IPS-NIHi7 (cell line): Measurements from ENCODE around the gene MPDZ.
A peak's percentile ranks its signal among the peaks of the same experiment; 100 is the strongest.
"Not testable (repeated sequence)": the region's sequence is repeated elsewhere in the genome, so short reads cannot be mapped to it uniquely, and the experiment has no call there.

Experiments used
- DNase-seq: peaks from one replicate; pipeline ENCODE4 v3.0.0; 2012; ENCODE audit warnings: mixed read lengths; ENCODE audit errors: extremely low spot score

The MPDZ gene

DNA sequence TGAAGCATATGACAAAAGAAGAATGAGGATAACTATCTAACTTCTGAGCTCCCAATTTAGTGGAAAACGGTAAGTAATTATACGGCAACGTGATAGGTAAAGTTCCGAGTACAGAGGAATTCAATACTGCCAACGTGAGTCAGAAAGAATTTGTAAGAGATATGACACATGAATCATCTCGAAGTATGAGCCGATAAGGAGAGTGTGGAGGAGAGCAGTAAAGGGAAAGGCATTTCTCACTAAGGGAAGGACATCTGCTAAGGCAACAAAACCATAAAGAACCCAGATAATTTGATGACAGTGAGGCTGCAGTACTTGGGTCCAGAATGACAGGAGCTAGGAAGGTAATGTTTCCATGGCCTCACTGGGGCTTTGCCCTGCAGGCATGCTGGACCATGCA lies 11.0 kb downstream of the MPDZ start:
- no peak for DNase-seq

DNA sequence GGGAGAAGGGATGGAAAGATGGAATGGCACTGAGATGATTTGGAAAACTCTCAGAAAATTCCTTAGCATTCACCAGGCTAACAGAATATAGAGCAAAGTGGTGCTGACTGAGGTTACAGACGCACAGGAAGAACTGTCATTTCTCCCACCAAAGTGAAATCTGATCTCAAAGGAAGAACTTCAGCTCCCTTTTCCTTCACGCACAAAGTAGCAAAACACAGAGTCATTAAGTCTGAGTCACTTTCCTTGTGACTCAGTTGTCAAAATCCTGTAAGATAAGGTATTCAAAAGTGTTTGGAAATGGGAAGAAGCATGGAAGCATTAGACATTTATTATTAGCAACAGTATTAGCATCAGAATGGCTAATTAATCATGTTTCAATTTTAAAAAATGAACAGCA lies 11.7 kb downstream of the MPDZ start:
- peak; percentile 14 for DNase-seq

DNA sequence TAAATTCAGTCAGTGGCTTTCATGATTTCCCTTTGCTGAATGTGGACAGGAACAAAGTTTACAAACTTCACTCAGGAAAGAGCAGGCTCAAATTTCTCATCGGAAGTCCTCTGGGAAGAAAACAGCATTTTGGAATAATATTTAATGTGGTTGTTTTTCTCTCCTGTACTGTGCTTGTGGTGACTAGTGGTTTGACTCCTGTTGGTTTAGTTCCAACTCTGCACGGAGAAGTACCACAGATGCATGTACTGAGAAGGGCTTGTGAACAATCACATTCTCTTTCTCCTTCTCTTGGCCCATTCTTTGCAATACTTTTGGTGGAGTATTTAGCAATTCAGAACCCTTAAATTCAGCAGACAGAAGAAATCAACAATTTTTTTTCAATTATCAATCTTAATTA lies 13.3 kb downstream of the MPDZ start:
- DNase-seq: no peak

DNA sequence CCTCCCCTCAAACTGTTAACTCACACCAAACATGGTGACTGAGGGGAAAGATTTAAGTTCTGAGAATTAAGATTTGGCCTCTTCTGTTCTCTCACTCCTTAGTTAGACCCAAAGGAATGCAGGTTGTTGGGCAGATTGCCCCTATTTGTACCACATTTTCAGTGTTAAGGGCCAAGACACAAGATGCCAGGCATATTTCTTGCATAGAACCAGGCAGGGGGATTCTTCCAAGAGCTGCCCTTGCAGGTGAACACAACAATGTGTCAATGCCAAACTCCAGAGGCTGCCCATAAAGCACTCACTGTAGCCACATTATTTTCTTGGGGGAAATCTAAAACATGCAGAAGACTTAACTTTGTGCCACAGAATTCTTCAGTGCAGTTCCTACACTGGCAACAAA lies 14.7 kb downstream of the MPDZ start:
- DNase-seq: no peak

DNA sequence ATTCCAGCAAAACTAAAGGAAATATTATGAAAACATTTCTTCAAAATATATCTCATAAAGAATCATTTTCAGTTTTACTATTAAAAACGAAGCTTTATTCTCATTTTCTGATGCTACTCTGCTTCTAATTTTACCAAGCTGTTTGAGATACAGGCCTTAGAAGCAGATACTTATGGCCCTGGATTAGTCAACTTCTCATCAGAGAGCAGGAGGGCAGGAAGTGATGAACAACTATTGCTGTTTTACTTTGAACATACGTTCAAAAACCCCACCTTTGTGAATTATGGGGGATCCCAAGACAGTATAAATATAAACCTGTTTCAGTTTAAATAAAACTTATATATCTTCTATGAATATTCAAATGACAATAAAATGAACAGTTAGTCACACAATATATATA lies 16.0 kb downstream of the MPDZ start:
- DNase-seq: no peak

DNA sequence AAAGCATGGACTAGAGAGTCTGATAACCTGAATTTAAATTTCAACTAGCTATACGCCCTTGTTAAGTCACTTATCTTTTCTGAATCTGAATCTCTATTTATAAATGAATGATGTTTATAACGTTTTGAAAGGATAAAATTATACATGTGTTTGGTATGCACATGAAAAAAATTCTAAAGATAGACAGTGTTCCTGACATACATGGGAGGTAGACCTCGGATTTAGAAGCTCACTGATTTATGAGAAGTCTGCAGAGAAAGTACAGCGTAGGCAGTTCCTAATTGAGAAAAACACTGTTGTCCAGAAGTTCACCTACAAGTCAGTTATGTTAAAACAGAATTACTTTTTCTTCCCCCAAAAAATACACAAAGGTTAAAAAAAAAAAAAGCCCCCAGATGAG lies 26.6 kb downstream of the MPDZ start:
- no peak for DNase-seq

DNA sequence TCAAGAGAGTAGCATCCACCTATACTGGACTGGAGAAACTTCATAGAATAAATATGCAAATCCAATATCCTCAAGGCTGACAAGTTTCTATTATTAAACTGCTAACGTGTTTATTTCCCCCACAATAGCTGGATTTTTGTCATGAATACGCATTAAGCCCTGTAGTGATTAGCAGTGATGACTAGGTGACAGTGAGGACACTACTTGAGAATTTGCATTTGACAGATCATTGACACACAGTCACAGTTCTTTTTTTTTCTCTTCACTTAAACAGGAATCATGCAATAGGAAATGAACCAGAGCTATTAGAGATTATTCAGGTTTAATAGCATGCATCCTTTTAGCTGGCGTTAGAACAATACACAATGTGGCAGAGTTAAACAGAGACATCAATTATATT lies 35.3 kb downstream of the MPDZ start:
- DNase-seq: no peak

DNA sequence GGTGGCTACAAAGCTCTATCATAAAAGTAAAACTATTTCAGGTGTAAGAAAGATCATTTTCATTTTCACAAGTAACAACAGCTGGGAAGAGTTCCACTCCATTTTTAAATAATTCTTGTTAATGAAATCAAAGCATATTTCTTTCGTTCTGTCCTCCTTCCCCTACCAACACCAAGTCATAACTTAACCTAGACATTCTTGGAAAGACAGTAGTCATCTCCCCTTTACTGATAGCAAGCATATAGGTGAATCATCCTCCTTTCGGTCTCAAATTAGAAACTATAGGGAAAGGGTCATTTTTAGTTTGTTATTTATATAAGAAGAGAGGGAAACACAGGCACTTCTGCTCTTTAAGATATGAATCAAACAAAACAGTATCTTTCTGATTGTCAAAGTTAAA lies 38.2 kb downstream of the MPDZ start:
- no peak for DNase-seq

DNA sequence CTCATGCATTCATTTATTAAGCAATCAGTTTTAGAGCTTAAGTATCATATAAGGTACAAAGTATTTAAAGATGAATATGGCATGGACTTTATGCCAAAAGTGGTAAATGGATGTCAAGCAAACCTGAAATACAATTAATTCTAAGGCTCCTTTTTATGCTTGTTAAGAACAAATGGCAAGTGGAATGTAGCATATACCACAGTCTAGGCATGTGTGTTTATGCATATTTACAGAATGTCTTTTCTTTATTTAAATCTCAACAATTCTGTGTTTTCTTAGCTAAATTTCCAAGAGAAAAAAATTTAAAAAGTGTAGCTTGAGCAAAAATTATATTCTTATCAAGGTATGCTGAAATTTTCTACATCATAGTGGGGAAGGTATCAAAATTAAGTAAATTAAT lies 39.8 kb downstream of the MPDZ start:
- DNase-seq: no peak

DNA sequence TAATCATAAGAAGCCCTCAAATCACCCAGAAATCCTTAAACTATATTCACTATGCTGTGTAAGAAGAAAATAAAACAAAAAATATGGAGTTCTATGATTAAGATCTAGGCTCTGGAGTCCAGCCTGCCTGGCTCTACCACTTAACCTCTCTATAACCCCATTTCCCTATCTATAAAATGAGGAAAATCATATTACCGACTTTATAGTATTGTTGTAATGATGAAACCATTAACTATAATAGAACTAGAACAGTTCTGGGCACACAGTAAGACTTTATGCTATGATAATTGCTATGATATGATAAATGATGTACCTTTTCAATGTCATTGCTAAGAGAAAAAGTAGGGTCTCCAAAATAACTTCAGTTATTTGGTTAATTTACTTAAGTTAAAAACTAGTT lies 40.3 kb downstream of the MPDZ start:
- DNase-seq: no peak

DNA sequence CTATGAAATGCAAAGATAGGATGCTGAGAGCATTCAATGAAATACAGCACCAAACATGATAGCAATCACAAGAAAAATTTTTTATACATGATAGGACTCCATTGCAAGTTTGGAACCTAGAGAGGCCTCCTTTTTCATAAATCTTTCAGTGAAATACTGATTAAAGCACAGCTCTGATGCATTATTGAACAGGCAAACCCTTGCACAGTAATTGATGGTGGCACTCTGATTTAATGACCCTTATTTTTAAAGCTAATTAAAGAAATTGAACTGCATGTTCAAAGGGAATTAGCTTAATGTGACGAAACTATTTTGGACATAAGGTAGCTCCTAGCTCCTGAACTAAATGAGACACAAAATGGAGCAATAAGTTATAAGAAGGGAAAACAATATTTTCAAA lies 44.6 kb downstream of the MPDZ start:
- no peak for DNase-seq

DNA sequence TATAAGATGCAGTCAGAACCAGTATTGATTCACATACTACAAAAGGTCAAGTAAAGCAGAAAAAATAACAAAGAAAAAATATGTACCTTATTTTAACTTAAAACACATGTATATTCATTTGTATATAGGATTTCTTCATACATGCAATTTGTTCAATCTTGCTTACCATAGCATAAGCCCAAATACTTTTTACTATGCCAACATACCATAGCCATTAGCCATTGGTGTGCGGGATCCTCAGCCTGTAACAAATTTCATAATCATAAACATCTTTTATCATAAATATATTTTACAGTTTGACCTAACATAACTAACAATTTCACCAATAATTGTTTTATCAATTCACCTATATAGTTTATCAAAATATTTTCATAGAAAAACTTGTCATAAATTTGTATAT lies 51.1 kb downstream of the MPDZ start:
- DNase-seq: no peak

DNA sequence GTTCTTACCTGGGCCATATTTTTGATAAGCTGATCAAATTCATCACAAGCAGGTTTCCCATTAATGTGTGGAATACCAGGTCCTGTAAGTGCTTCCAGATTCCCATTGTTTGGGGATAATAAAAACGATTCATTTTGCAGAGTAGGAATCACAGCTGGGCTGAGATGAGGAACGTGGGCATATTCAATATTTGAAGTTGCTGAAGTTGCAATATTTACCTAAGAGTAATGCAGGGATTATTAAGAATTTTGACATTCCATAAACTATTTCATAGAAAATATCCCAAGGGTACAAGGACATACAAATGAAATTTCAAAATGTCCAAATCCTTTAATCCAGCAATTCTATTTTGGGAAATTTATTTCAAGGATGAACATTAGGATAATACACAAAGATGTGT lies 55.1 kb downstream of the MPDZ start:
- DNase-seq: no peak

DNA sequence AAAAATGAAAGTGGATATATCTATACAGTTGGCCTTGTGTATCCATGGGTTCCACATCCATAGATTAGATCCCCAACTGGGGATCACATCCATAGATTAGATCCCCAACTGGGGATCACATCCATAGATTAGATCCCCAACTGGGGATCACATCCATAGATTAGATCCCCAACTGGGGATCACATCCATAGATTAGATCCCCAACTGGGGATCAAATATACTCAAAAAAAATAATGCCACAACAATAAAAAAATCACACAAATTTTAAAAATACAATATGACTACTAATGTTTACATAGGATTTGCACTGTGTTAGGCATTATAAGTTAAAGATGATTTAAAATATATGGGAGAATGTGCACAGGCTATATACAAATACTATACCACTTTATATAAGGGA lies 56.8 kb downstream of the MPDZ start:
- not testable (repeated sequence) for DNase-seq

DNA sequence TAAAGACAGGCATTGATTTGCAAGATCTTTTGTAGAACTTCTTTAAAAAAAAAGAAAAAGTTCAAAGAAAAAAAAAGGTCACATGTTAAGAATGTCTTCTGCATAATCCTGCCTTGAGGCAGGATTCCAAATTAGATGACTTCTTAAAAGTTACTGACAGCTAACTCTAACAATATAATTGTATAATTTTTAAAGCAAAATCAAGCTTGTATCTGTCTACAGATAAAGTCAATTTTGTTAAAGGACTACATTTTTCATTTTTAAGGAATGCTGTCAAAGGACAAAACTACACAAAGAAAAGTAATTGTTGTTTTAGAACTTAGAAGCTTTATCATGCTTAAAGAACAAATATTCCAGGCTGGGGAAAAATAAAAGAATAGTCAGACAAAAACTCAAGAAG lies 57.8 kb downstream of the MPDZ start:
- DNase-seq: no peak

DNA sequence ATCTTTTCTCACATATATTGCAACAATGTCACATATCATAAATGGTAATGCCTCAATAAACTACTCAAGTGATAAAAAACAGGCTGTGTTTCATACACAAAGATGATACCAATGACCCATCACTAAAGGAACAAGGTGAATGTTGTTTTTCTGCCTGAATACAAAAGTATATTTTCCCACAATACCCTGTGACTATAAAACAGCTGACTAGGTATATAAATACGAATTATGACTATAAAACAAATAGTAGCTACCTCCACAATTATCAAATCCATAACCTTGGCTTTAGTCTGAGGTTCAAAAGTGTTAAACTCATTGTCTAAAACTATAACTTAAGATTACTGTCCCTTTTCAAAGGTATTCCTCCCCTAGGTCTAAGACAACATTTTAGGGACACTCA lies 58.7 kb downstream of the MPDZ start:
- no peak for DNase-seq

DNA sequence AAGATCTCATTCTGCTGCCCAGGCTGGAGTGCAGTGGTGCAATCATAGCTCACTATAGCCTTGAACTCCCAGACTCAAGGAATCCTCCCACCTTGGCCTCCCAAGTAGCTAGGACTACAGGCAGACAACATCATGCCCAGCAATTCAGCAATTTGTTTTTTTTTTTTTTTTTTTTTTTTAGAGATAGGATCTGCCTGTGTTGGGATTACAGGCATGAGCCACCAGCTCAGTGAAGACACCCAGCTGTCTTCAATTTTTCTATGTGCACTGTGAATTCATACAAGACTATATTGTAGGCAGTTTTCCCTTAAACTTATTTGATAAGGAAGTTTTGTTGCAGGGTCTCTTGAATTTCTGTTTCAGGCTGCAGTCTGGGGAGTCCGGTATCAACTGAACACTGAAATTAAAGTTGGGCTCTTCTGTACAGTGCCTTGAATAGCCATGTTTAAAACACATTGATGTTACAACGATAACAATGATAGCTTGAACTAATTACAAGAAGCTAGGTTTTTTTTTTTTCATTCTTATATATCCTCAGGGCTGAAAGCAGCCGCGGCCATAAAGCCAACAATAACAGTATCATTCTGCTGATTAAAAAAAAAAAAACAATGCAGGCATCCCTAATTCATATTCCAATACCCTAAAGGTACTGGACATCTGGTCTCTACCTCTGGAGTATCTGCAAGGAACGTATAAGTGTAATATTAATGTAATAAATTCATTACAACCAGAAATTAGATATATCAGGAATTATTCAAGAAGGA lies 63.5 kb downstream of the MPDZ start:
- DNase-seq: no peak

DNA sequence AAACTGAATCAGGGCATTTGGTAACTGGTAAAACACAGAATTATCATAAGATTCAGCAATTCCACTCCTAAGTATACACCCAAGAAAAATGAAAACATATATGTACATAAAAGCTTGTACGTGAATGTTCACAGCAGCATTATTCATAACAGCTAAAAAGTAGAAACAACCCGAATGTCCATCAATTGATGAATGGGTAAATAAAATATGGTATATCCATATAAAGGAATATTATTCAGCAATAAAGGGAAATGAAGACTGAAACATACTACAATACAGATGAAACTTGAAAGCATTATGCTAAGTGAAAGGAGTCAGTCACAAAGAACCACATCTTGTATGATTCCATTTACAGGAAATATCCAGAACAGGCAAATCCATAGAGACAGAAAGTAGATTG lies 65.5 kb downstream of the MPDZ start:
- DNase-seq: no peak

DNA sequence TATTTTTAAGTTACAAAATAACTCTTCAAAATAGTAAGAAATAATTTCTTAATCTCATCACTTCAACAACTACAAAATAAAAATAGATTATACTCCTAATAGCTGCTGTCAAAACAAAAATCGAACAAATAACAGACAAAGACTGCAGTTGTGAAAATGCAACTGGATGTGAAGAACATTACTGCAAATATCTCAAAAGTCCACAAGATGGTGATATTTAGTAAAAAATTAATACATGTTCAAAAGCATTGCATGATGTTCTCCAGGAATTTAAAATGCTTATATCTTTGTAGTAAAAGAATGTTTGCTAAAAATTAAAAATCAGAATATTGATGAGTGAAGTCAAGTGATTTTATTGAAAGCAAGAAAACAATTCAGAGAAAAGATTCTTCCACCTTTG lies 66.2 kb downstream of the MPDZ start:
- DNase-seq: no peak

DNA sequence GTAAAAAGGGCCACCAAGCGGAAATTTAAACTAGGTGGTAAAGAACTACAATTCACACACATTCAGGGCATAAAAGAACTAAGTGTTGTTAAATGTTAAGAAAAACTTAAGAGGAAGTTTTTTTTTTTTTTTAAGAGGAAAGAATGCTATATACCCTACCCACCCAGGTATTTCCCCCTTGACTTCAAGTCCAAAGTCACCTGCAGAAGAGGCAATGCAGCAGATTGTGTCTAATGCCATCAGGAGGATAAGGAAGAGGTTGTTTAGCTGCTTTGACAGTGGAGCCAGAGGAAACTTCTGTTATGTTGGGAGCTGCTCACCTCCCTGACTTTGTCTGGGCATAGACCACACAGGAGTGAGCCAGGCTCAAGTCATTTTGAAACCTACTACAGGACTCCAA lies 69.2 kb downstream of the MPDZ start:
- DNase-seq: no peak

DNA sequence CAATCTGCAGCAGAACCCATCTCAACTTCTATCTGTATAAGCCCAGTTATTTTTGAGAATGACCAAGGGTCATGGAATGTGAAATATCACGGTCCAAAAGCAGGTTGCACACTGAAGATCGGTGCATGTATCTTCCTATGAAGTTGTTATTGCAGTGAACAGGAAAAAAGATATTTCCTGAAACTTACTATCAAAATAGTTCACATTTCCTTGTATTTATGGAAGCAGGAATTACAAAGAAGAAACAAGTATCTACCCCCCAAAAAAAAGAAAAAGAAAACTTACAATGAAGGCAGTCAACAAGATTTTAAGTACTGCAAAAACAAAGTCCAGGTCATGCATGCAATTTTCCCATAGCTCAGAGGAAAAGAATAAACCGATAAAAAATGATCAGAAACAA lies 70.0 kb downstream of the MPDZ start:
- DNase-seq: no peak

DNA sequence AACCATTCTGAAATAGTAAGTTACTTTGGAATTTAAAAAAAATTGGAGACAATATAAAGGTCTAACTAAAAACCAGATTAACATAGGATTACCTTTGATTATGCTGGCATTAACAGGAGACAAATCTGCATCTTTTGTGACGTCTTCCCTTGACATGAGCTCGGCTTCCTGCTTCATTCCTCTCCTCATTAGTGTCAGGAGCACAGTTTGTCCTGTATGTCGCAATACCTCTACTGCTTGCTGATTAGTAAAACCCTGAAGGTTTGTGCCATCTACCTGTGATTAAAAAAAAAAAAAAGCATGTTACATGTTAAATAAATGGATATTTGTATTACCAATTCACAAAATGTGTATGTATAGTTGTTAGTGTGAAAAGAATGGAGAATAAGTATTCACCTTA lies 73.7 kb downstream of the MPDZ start:
- DNase-seq: no peak

DNA sequence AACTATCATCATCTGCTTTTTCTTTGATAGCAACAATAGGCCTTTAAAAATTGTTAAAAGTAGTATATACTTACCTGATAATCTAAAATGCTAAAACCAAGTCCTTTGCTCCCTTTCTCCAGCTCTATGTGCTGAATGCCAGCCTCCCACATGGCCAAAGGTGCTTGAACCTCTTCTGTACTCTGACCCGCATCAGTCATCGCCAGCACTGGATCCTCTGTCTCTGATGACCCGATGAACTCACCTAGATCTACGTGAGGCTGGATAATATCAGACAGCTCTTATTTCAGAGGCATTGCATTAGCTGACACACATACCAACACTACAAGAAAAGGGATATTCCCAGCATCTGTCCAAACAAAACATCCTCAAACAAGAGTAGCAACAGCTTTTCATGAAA lies 89.5 kb downstream of the MPDZ start:
- DNase-seq: no peak

DNA sequence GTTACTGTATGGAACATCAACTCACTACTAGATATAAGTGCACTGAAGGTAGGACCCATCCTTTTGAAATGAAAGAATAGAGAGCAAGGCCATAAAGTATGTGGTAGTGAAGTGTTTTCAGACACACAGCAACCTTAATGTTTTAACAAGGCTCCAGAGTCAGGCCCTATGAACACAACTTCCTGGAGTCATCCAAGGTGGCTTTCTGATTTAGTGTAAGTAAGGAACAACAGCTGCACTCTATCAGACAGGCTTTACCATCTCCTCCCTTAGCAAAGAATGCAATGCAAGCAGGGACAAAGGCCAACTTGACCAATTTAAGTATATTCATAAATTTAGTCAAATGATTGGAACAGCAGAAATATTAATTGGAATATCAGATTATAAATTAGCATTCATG lies 90.1 kb downstream of the MPDZ start:
- no peak for DNase-seq
